Measurements from ENCODE around the gene ZC3H7A. TPM values are rescaled to one million over a fixed set of nuclear protein-coding genes. Genes with fewer than 3 reads are reported as not detected.

Gene ZC3H7A
- total RNA-seq, 1 experiment from 2014 or later = 32.0 TPM

DNA sequence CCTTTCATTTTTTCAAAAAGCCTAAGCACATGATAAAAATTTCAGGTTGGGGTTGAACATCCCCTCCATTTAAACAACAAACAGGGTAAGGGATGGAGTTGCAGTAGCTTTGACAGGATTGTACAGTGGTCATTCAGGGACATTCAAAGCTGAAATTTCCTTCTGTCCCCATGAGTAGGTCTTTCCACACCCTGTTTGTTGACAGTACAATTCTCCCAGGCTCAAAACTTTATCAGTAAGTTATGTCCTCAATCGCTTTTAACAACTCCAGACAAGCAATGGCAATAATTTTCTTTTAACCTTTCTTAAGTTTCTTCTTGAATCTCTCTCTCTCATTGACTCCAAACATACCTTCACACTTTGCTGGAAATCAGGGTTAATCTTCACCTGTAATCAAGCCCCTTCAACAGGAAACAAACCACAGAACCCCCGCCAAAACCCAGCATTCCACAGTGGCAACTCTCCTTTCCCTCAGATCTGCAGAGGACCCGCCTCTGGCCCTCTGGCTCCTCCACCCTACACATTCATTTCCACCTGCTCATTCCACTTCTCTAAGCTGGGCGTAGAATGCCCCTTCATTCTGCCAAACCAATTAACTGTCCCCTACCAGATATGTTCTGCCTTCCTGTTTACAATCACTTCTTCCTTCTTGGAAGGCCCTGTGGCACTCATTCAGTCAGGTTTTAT is 75.1 kb downstream of the ZC3H7A start:
- H3K27me3 ChIP-seq = no peaks in the 10 kb centered on the region
- H3K9me3 ChIP-seq (replicated peaks) = no peaks in the 10 kb centered on the region
- no peak overlapping the region for H3K4me3 ChIP-seq
- H3K36me3 ChIP-seq = peaks cover 24% of the 10 kb centered on the region
- no peak overlapping the region for H3K27ac ChIP-seq
- no peaks in the 10 kb centered on the region for H3K4me1 ChIP-seq
- no peak for DNase-seq

DNA sequence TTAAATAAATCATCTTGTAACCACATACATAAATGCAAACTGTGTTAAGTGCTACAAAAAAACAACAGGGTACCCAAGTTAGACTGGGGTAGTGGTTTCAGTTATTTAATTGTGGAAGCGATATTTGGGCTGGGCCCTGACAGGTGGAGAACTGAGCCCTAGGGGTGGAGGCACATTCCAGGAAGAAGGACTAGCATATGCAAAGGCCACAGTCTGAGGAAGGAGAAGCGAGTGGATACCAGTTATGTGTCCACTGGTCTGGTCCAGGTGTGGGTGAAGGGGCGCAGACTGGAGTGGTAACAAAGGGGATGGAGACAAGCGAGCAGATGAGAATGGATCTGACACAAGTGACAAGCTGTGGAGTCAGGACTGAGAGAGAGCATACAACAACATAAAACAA is 77.3 kb downstream of the ZC3H7A start:
- Histone ChIP-seq H3K36me3 (peaks cover 34% of the 10 kb centered on the region), H3K4me3 (no peak overlapping the region), H3K27me3 (no peaks in the 10 kb centered on the region), H3K4me1 (no peaks in the 10 kb centered on the region), H3K9me3 (replicated peaks) (no peaks in the 10 kb centered on the region), H3K27ac (no peak overlapping the region)
- DNase-seq = no peak

DNA sequence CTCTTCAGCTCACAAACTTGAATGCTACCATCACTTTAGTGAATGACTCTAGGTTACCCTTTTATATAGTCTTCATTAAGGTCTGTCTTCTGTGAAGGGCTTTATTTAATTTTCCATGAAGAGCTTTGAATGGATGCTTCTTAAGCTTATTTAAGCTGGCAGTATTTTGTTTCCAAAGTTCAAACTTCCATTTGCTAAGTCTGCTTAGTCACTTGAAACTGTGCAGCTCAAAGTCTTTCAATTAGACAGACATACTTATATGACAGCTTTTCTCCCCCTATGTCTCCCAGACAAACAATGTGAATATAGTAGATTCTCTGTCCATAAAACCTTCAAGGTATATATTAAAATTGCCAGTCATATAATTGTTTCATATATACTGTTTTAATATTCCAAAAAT is 77.9 kb downstream of the ZC3H7A start:
- no peak for DNase-seq
- Histone ChIP-seq H3K27ac (no peak overlapping the region), H3K4me1 (no peaks in the 10 kb centered on the region), H3K27me3 (no peaks in the 10 kb centered on the region), H3K36me3 (peaks cover 36% of the 10 kb centered on the region), H3K4me3 (no peak overlapping the region), H3K9me3 (replicated peaks) (no peaks in the 10 kb centered on the region)

DNA sequence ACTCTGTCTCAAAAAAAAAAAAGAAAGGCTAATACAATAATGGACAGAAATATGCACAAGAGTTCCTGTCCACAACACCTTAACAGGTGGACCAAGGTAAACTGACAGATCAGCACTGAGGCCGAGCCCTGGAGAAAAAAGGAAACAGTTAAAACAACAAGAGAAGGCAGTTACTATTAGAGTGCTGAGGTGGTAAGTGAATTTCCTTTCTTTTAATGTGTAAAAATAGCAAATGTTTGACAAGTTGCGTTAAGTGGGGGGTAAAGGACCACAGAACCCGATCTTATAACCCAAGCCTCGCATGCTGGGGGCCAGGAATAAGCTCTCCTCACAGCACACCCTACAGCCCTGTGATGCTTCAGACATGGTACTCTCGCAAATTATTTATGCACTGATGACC is 79.2 kb downstream of the ZC3H7A start:
- Histone ChIP-seq H3K27me3 (no peaks in the 10 kb centered on the region), H3K27ac (no peak overlapping the region), H3K4me3 (no peak overlapping the region), H3K9me3 (replicated peaks) (no peaks in the 10 kb centered on the region), H3K4me1 (no peaks in the 10 kb centered on the region), H3K36me3 (peaks cover 33% of the 10 kb centered on the region)
- DNase-seq = no peak

DNA sequence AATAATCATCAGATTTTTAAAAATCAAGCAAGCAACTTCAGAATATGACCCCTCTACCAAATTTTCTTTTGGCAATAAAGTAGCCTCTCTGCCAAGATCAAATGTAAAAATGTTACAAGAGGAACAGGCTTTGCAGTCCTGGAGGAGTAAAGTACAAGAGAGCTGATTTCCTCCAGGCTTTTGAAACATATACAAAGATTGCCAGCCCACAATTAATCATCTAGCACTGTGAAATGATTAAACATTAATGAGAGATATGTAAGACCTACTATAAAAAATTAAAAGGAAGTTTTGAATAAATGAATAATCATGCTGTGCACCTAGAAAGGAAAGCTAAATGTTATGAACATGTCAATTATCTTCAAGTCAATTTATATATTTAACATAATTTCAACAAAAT is 80.7 kb downstream of the ZC3H7A start:
- Histone ChIP-seq H3K27ac (no peak overlapping the region), H3K4me3 (no peak overlapping the region), H3K4me1 (no peaks in the 10 kb centered on the region), H3K27me3 (no peaks in the 10 kb centered on the region), H3K36me3 (peaks cover 26% of the 10 kb centered on the region), H3K9me3 (replicated peaks) (no peaks in the 10 kb centered on the region)
- no peak for DNase-seq

DNA sequence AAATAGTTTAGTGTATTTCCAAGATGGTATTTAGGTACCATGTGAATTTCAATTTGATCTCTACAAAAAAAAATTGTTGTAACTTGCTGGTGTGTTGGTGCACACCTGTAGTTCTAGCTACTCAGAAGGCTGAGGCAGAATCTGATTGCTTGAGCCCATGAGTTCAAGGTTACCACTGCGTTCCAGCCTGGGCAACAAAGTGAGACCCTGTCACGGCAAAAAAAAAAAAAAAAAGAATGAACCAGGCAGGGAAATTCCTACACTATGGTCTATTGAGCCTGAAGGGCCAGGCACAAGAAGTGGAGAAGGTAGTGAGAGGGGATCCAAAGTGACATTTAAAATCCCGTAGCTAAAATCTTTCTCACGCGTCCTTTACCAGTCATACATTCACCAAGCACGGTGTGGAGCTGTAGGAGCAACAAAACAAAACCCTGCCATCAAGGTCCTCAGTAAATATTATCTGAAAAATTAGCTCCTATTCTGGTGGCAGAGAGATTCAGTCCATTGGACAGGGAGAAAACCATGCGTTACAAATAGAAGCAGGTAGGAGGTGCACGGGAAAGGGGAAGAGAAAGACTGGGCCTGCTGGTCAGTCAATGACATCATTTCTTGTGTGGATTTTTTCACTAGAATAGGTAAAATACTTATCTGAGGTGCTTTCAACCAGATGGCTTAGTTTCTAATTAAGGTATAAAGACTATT is 81.7 kb downstream of the ZC3H7A start:
- DNase-seq = no peak
- Histone ChIP-seq H3K9me3 (replicated peaks) (no peaks in the 10 kb centered on the region), H3K4me3 (no peak overlapping the region), H3K4me1 (no peaks in the 10 kb centered on the region), H3K36me3 (peaks cover 19% of the 10 kb centered on the region), H3K27ac (no peak overlapping the region), H3K27me3 (no peaks in the 10 kb centered on the region)

DNA sequence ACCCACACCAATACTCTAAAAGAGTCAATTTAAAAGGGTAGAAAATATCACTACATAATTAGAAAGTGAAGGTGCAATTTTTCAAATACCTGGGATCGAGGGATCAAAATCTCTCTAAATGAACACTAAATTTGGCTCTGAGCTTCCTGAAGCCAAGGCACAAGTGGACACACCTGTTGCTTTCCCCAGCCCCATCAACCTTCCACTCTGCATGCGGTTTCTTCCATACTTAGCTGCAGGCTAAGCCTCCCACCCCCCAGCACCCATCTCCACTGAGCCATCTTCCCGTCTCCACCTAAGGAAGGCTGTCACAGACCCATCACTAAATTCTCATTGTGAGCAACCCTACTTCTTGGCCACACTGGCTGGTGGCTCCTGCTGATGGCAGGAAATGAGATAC is 84.9 kb downstream of the ZC3H7A start:
- Histone ChIP-seq H3K4me3 (no peak overlapping the region), H3K36me3 (peaks cover 19% of the 10 kb centered on the region), H3K4me1 (no peaks in the 10 kb centered on the region), H3K27me3 (no peaks in the 10 kb centered on the region), H3K27ac (no peak overlapping the region), H3K9me3 (replicated peaks) (no peaks in the 10 kb centered on the region)
- DNase-seq = no peak

DNA sequence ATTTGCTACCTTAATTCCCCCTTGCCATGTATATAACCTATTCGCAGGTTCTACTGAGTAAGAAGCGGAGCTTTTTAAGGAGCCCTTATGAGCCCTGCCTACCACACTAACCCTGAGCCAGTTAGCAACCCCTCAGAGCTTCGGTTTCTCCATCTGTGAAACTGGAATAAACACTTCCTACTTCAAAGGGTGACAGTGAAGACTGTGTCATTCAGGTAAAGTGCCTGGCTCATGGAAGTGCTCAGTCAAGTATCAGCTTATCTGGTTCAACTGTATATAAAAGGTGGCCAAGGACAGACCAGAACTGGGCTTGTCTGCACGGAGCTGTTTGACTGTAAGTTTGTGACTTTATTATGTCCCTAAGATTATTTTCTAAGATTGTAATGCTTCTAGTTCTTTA is 85.4 kb downstream of the ZC3H7A start:
- H3K27ac ChIP-seq = no peak overlapping the region
- H3K27me3 ChIP-seq = no peaks in the 10 kb centered on the region
- H3K9me3 ChIP-seq (replicated peaks) = no peaks in the 10 kb centered on the region
- no peaks in the 10 kb centered on the region for H3K4me1 ChIP-seq
- H3K36me3 ChIP-seq = peaks cover 19% of the 10 kb centered on the region
- no peak for DNase-seq
- H3K4me3 ChIP-seq = no peak overlapping the region

DNA sequence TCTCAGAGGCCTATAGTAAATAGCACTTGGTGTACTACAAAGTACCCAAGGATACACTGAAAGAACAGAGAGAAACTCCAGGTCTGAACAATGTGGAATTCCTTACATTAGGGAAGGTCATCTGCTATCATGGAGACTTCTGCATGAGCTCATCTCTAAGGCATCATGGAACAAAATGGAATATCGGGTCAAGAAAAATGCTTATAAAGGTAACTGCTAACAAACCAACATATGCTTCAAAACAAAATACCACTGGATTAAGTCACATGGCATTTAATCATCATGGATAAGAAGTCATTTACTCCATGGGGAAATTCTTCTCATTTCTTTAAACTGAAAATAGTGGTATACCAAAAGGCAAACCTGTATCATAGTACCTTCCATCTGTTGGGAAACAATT is 88.6 kb downstream of the ZC3H7A start:
- H3K4me3 ChIP-seq = no peak overlapping the region
- no peaks in the 10 kb centered on the region for H3K4me1 ChIP-seq
- H3K9me3 ChIP-seq (replicated peaks) = no peaks in the 10 kb centered on the region
- no peaks in the 10 kb centered on the region for H3K27me3 ChIP-seq
- DNase-seq = no peak
- peaks cover 8% of the 10 kb centered on the region for H3K36me3 ChIP-seq
- H3K27ac ChIP-seq = no peak overlapping the region

DNA sequence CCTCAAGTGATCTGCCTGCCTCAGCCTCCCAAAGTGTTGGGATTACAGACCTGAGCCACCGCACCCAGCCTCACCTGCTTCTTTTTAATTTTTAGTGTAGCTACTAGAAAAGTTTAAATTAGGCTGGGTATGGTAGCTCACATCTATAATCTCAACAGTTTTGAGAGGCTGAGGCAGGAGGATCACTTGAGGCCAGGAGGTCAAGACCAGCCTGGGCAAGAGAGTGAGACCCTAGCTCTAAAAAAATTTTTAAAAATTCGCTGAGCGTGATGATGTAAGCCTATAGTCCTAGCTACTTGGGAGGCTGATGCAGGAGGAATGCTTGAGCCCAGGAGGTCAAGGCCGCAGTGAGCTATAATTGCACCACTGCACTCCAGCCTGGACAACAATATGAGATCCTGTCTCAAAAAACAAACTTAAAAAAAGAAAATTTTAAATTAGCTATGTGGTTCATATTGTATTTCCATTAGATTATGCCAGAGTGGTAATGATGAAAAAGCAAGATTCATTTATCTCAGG is 89.3 kb downstream of the ZC3H7A start:
- no peak overlapping the region for H3K4me3 ChIP-seq
- DNase-seq = no peak
- no peaks in the 10 kb centered on the region for H3K27me3 ChIP-seq
- peaks cover 11% of the 10 kb centered on the region for H3K36me3 ChIP-seq
- no peak overlapping the region for H3K27ac ChIP-seq
- H3K9me3 ChIP-seq (replicated peaks) = no peaks in the 10 kb centered on the region
- no peaks in the 10 kb centered on the region for H3K4me1 ChIP-seq

DNA sequence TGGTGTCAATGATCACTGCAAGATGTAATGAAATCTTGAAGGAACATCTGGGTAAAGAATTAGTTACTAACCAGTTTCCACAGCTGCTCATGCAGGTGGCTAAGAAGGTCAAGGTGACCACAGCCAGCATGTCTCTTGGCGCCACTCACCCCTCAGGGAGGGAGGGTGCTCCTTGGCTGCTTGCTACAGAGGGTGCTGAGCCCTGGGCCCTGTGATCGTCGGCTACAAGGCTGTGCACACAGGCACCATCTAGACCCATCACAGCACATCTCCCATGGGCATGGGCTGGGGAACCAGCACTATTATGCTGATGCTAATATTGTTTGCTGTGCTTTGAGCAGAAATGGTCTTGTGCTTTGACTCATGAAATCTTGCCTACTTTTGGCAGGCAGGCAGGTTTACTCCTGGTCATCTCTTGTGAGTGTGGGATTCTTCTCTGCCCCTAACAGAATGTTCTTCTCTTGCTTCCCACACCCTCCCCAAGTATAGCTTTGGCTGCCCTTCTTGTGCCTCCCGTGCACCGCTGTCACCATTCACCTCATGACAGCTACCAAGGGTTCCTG is 90.8 kb downstream of the ZC3H7A start:
- peaks cover 11% of the 10 kb centered on the region for H3K36me3 ChIP-seq
- H3K27me3 ChIP-seq = no peaks in the 10 kb centered on the region
- H3K9me3 ChIP-seq (replicated peaks) = no peaks in the 10 kb centered on the region
- H3K4me3 ChIP-seq = no peak overlapping the region
- H3K27ac ChIP-seq = no peak overlapping the region
- no peaks in the 10 kb centered on the region for H3K4me1 ChIP-seq
- no peak for DNase-seq

DNA sequence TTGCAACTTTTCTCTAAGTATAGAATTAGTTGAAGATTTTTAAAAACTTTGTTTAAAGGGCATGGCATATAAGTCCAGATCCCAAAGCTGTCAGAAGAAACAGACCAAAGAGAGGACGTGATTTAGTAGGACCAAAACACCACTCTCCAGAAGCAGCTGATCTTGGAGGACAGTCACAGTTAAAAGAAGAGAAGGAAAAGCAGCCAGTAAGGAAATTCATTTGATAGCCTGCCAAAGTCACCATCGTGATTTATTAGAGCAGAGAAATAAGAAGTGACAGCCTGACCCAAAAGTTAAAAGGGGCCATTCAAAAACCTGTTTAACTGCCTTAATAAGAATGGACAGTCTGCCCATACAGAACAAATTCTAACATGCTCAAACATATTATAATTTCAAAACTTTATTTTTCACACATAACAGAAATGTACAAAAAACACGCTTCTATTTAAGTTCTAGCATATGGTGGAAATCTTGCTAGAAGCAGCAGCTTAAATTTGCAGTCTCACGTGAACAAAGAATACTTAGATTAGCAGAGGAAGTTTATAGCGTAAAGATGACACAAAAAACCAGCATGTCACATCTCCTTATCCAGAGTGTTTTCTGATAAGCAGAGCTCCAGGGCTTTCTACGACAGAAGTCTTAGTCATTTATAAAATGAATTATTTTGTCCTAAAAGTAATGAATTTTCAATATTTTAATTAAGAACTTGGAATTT is 91.6 kb downstream of the ZC3H7A start:
- H3K4me3 ChIP-seq = no peak overlapping the region
- H3K9me3 ChIP-seq (replicated peaks) = no peaks in the 10 kb centered on the region
- no peaks in the 10 kb centered on the region for H3K27me3 ChIP-seq
- H3K36me3 ChIP-seq = peaks cover 11% of the 10 kb centered on the region
- no peaks in the 10 kb centered on the region for H3K4me1 ChIP-seq
- no peak overlapping the region for H3K27ac ChIP-seq
- DNase-seq = no peak

All from SJCRH30 (cell line).